Neuronal stem cell (in vitro differentiated cells): Measurements from ENCODE around the gene KIFC3.

ENCODE experiments used
- DNase-seq: peaks from one replicate; pipeline ENCODE4 v3.0.0-alpha.2; 2013; ENCODE audit warnings: low spot score
- H2AFZ ChIP-seq: one replicate; pipeline ENCODE4 v1.6.1; 2013; ENCODE audit warnings: mild to moderate bottlenecking, low read length, inconsistent platforms
- H2AK5ac ChIP-seq: 2 replicates; pipeline ENCODE4 v1.6.1; 2013; ENCODE audit warnings: low read depth, mild to moderate bottlenecking, inconsistent platforms, low read length, moderate library complexity, mixed read lengths
- H2BK120ac ChIP-seq: 2 replicates; pipeline ENCODE4 v1.6.1; 2013; ENCODE audit warnings: low read depth, mild to moderate bottlenecking, inconsistent platforms, low read length, moderate library complexity, mixed read lengths
- H2BK12ac ChIP-seq: one replicate; pipeline ENCODE4 v1.6.1; 2013; ENCODE audit warnings: low read length, inconsistent platforms
- H2BK15ac ChIP-seq: 2 replicates; pipeline ENCODE4 v1.6.1; 2013; ENCODE audit warnings: mild to moderate bottlenecking, low read length, inconsistent platforms, mixed read lengths
- H2BK5ac ChIP-seq: one replicate; pipeline ENCODE4 v1.6.1; 2013; ENCODE audit warnings: inconsistent platforms, mild to moderate bottlenecking, low read length, moderate library complexity
- H3K14ac ChIP-seq: one replicate; pipeline ENCODE4 v1.6.1; 2013; ENCODE audit warnings: low read length, inconsistent platforms
- H3K18ac ChIP-seq: 2 replicates; pipeline ENCODE4 v1.6.1; 2013; ENCODE audit warnings: low read length, inconsistent platforms
- H3K23ac ChIP-seq: 2 replicates; pipeline ENCODE4 v1.6.1; 2013; ENCODE audit warnings: low read depth, mild to moderate bottlenecking, mixed read lengths, low read length, inconsistent platforms; ENCODE audit not compliant: poor library complexity
- H3K27ac ChIP-seq: replicated peaks from 3 replicates; pipeline ENCODE4 v1.5.1; 2013; ENCODE audit warnings: low read length, inconsistent platforms
- H3K27me3 ChIP-seq, 3 experiments: 2 replicates each; pipeline ENCODE4 v1.6.1; 2013; ENCODE audit warnings: low read length in 3 of 3, mild to moderate bottlenecking in 2 of 3, inconsistent platforms in 1 of 3, low read depth in 1 of 3, mixed read lengths in 1 of 3, moderate library complexity in 1 of 3; ENCODE audit not compliant: control insufficient read depth in 3 of 3, insufficient read depth in 3 of 3
- H3K36me3 ChIP-seq, 2 donors: replicated peaks in 1 of 2; 2 replicates each; pipeline ENCODE4 v1.6.1; 2013; ENCODE audit warnings: low read length in 2 of 2; ENCODE audit not compliant: control insufficient read depth in 2 of 2, insufficient read depth in 2 of 2
- H3K4ac ChIP-seq: 2 replicates; pipeline ENCODE4 v1.6.1; 2013; ENCODE audit warnings: inconsistent platforms, mild to moderate bottlenecking, low read length, moderate library complexity
- H3K4me1 ChIP-seq, 2 donors: 1 replicate in 1 of 2; 2 replicates in 1 of 2; pipeline ENCODE4 v1.6.1; 2013; ENCODE audit warnings: low read length in 2 of 2, low read depth in 1 of 2; ENCODE audit not compliant: control insufficient read depth in 2 of 2, insufficient read depth in 1 of 2
- H3K4me2 ChIP-seq: one replicate; pipeline ENCODE4 v1.6.1; 2013; ENCODE audit warnings: mild to moderate bottlenecking, low read length, inconsistent platforms; ENCODE audit not compliant: insufficient read depth, poor library complexity, severe bottlenecking
- H3K4me3 ChIP-seq, 2 donors: 2 replicates each; pipeline ENCODE4 v1.5.1; 2013; ENCODE audit warnings: low read length in 2 of 2, mild to moderate bottlenecking in 2 of 2, inconsistent platforms in 1 of 2, moderate library complexity in 1 of 2
- H3K79me1 ChIP-seq: one replicate; pipeline ENCODE4 v1.6.1; 2013; ENCODE audit warnings: low read depth, mild to moderate bottlenecking, inconsistent platforms, low read length, moderate library complexity
- H3K9ac ChIP-seq: one replicate; pipeline ENCODE4 v1.6.1; 2013; ENCODE audit warnings: mild to moderate bottlenecking, low read depth, low read length, inconsistent platforms; ENCODE audit not compliant: poor library complexity
- H3K9me3 ChIP-seq, 2 donors: replicated peaks in 1 of 2; 2 replicates each; pipeline versions ENCODE3 to v1.6.1; 2013; ENCODE audit warnings: low read length in 2 of 2, mild to moderate bottlenecking in 2 of 2, inconsistent platforms in 1 of 2, low read depth in 1 of 2, mixed read lengths in 1 of 2, moderate library complexity in 1 of 2; ENCODE audit not compliant: control insufficient read depth in 2 of 2, insufficient read depth in 1 of 2
- H4K8ac ChIP-seq: one replicate; pipeline ENCODE4 v1.6.1; 2013; ENCODE audit warnings: low read depth, mild to moderate bottlenecking, inconsistent platforms, low read length, moderate library complexity
- H4K91ac ChIP-seq: one replicate; pipeline ENCODE4 v1.6.1; 2013; ENCODE audit warnings: low read length, low read depth, mild to moderate bottlenecking, inconsistent platforms; ENCODE audit not compliant: poor library complexity
- WGBS, 2 donors: extraction: QIAGEN DNeasy Blood & Tissue Kit; methylation state at CpG; one replicate each; pipeline ENCODE4 v1.1.7; 2013; ENCODE audit warnings: missing lambda C conversion rate in 2 of 2, mixed read lengths in 1 of 2; ENCODE audit not compliant: insufficient read length in 2 of 2, insufficient replicate concordance in 1 of 2; ENCODE audit errors: extremely low coverage in 2 of 2; 5-methylcytosine and 5-hydroxymethylcytosine counted together

The KIFC3 gene

GRCh38 chr16:57800200-57801097 is 1.8 kb downstream of the KIFC3 start:
- Histone ChIP-seq H3K27ac (no peak overlapping the region), H2AFZ (no peak overlapping the region), H3K36me3 (no peaks in the 10 kb centered on the region), H3K4me3 (no peak overlapping the region), H3K9me3 (no peaks in the 10 kb centered on the region), H2BK12ac (peak overlapping the region; percentile 46), H3K18ac (peak overlapping the region; percentile 92), H3K4me2 (no peak overlapping the region), H3K27me3 (peaks cover 0 to 45% (median 0%) of the 10 kb centered on the region in 3 experiments), H4K91ac (no peak overlapping the region), H2AK5ac (peak overlapping the region; percentile 42), H3K4ac (no peak overlapping the region), H3K9ac (peak overlapping the region; percentile 54), H3K23ac (peak overlapping the region; percentile 48), H3K79me1 (no peaks in the 10 kb centered on the region), H4K8ac (no peak overlapping the region), H2BK15ac (no peak overlapping the region), H3K4me1 (peaks cover 25 to 33% of the 10 kb centered on the region in 2 donors), H2BK5ac (no peak overlapping the region), H2BK120ac (peak overlapping the region; percentile 52), H3K14ac (no peak overlapping the region)
- WGBS, 2 donors = no CpG with 5 or more reads among the region's 12 CpGs
- DNase-seq = no peak

- Histone ChIP-seq H3K18ac (peak overlapping the region; percentile 21), H3K23ac (no peak overlapping the region), H3K4me1 (peaks cover 25 to 34% of the 10 kb centered on the region in 2 donors), H2BK5ac (no peak overlapping the region), H2BK15ac (no peak overlapping the region), H3K9me3 (no peaks in the 10 kb centered on the region), H3K4me2 (no peak overlapping the region), H3K79me1 (no peaks in the 10 kb centered on the region), H3K14ac (no peak overlapping the region), H3K36me3 (no peaks in the 10 kb centered on the region), H3K4me3 (no peak overlapping the region), H3K9ac (no peak overlapping the region), H3K4ac (no peak overlapping the region), H2AK5ac (no peak overlapping the region), H2BK12ac (no peak overlapping the region), H4K91ac (no peak overlapping the region), H2BK120ac (no peak overlapping the region), H3K27me3 (peaks cover 0 to 45% (median 0%) of the 10 kb centered on the region in 3 experiments), H2AFZ (no peak overlapping the region), H4K8ac (no peak overlapping the region), H3K27ac (no peak overlapping the region)
- no CpG with 5 or more reads among the region's 5 CpGs for WGBS, 2 donors
- DNase-seq = no peak
Measured at GRCh38 chr16:57799600-57800199, 2.6 kb downstream of the KIFC3 start.

GRCh38 chr16:57798953-57799599 is 3.2 kb downstream of the KIFC3 start:
- H4K8ac ChIP-seq = no peak overlapping the region
- H3K27me3 ChIP-seq = peaks cover 0 to 45% (median 0%) of the 10 kb centered on the region in 3 experiments
- peaks cover 25 to 34% of the 10 kb centered on the region in 2 donors for H3K4me1 ChIP-seq
- H3K23ac ChIP-seq = no peak overlapping the region
- H2AK5ac ChIP-seq = no peak overlapping the region
- peak overlapping the region; percentile 21 for H3K18ac ChIP-seq
- H2BK12ac ChIP-seq = no peak overlapping the region
- H3K4ac ChIP-seq = no peak overlapping the region
- H3K4me3 ChIP-seq = no peak overlapping the region
- H3K27ac ChIP-seq = no peak overlapping the region
- H3K4me2 ChIP-seq = no peak overlapping the region
- no peak overlapping the region for H3K9ac ChIP-seq
- no peaks in the 10 kb centered on the region for H3K36me3 ChIP-seq
- no peak overlapping the region for H2BK120ac ChIP-seq
- no peak overlapping the region for H2AFZ ChIP-seq
- no peak overlapping the region for H2BK15ac ChIP-seq
- H4K91ac ChIP-seq = no peak overlapping the region
- WGBS, 2 donors = no CpG with 5 or more reads among the region's 6 CpGs
- no peak overlapping the region for H3K14ac ChIP-seq
- no peak for DNase-seq
- H3K79me1 ChIP-seq = no peaks in the 10 kb centered on the region
- no peak overlapping the region for H2BK5ac ChIP-seq
- H3K9me3 ChIP-seq = no peaks in the 10 kb centered on the region
